Endodermal cell (in vitro differentiated cells): ENCODE results near the gene DLG2. TPM values are rescaled to one million over a fixed set of nuclear protein-coding genes. Genes with fewer than 3 reads are reported as not detected.

Source experiments
- DNase-seq: peaks from one replicate; pipeline ENCODE4 v3.0.0-alpha.2; 2017
- H3K27ac ChIP-seq: 2 replicates; pipeline ENCODE4 v1.5.1; 2013; ENCODE audit warnings: mild to moderate bottlenecking, low read depth, low read length, moderate library complexity
- H3K27me3 ChIP-seq: 2 replicates; pipeline ENCODE4 v1.6.1; 2013; ENCODE audit warnings: mild to moderate bottlenecking, low read length, moderate library complexity; ENCODE audit not compliant: insufficient read depth, control insufficient read depth, poor library complexity, severe bottlenecking
- H3K36me3 ChIP-seq: 2 replicates; pipeline ENCODE4 v1.7.0; 2013; ENCODE audit warnings: mild to moderate bottlenecking, low read length, moderate library complexity; ENCODE audit not compliant: control insufficient read depth, insufficient read depth
- H3K4me1 ChIP-seq: one replicate; pipeline ENCODE4 v1.7.0; 2013; ENCODE audit warnings: low read length; ENCODE audit not compliant: control insufficient read depth, insufficient read depth
- H3K4me3 ChIP-seq: 2 replicates; pipeline ENCODE4 v1.5.1; 2013; ENCODE audit warnings: mild to moderate bottlenecking, low read length, moderate library complexity
- H3K9ac ChIP-seq: 2 replicates; pipeline ENCODE4 v1.6.1; 2013; ENCODE audit warnings: mild to moderate bottlenecking, low read length, moderate library complexity; ENCODE audit not compliant: poor library complexity, severe bottlenecking; ENCODE audit errors: extremely low read depth
- H3K9me3 ChIP-seq: 2 replicates; pipeline ENCODE4 v1.6.1; 2013; ENCODE audit warnings: mild to moderate bottlenecking, low read length, moderate library complexity; ENCODE audit not compliant: control insufficient read depth
- H3K27ac Mint-ChIP-seq: 2 replicates; pipeline ENCODE4 v1.8.0; 2020; ENCODE audit warnings: mixed read lengths
- H3K27me3 Mint-ChIP-seq: 2 replicates; pipeline ENCODE4 v1.8.0; 2021; ENCODE audit warnings: mild to moderate bottlenecking, mixed read lengths; ENCODE audit not compliant: insufficient read depth
- H3K36me3 Mint-ChIP-seq: 2 replicates; pipeline ENCODE4 v1.8.0; 2020; ENCODE audit warnings: low read depth, mixed read lengths
- H3K4me1 Mint-ChIP-seq: 2 replicates; pipeline ENCODE4 v1.8.0; 2020; ENCODE audit warnings: mixed read lengths
- H3K4me3 Mint-ChIP-seq: 2 replicates; pipeline ENCODE4 v1.8.0; 2020; ENCODE audit warnings: mild to moderate bottlenecking, moderate library complexity, mixed read lengths
- H3K9me3 Mint-ChIP-seq: 2 replicates; pipeline ENCODE4 v1.8.0; 2020; ENCODE audit warnings: mild to moderate bottlenecking, mixed read lengths
- WGBS, 2 experiments: methylation state at CpG; one replicate each; pipeline versions ENCODE4 v1.1.5 to v1.1.7; 2013; ENCODE audit warnings: missing lambda C conversion rate in 2 of 2, mixed read lengths in 1 of 2; ENCODE audit not compliant: insufficient coverage in 1 of 2, insufficient read length in 1 of 2; 5-methylcytosine and 5-hydroxymethylcytosine counted together
- total RNA-seq, 2 donors: library from RNA; stranded (reverse); fragmentation: NEBNext Ultra II Directional in 1 of 2; extraction: Animal tissue kit (Norgen Biotek cat#: 25700) in 1 of 2; gene quantifications; 2 replicates in 1 of 2; 3 replicates in 1 of 2; pipeline ENCODE4 v1.2.1, GENCODE V29; 2021
- TF ChIP-seq, protein P1 (sequence below): fragments of 200-600 bp; sonication (generic); conservative IDR thresholded peaks from 2 replicates; pipeline ENCODE4 v1.5.0; 2021; ENCODE audit warnings: antibody characterized with exemption, mild to moderate bottlenecking

Gene DLG2
- total RNA-seq, 2 donors from 2014 or later: 9.6 to 10.6 TPM

DNA sequence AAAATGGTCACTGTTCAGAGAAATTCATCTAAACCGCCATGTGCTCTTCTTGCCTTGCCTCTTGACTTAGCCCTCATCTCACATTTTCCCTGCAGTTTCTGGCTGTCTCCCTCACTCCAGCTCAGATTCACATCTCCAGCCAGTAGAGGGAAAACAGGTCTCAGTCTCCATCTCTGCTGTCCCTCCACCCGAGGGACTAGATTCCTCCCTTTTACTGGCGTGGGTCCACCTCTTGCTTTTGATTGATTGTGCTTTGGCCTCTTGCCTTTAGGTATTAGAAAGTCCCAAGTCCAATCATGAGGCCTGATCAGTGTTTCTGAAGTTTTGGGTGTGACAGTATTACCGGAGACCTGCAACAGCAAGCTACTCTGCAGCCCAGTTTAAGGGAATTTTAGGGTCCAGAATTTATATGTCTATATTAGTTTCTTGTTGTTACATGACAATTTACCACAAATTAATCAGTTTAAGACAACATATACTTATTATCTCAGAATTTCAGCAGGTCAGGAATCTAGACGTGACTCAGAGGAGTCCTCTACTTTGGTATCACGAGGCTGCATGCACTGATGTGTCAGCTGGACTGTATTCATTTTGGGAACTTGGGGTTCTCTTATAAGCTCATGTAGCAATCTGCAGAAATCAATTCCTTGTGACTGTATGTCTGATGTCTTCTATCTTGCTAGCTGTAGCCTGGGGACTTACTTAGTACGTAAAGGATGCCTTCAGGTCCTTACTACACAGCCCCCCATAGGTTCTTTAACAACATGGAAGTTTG lies 1535.7 kb downstream of the DLG2 start:
- H3K27ac Mint-ChIP-seq: no peak overlapping the region
- TF ChIP-seq, protein P1, sequence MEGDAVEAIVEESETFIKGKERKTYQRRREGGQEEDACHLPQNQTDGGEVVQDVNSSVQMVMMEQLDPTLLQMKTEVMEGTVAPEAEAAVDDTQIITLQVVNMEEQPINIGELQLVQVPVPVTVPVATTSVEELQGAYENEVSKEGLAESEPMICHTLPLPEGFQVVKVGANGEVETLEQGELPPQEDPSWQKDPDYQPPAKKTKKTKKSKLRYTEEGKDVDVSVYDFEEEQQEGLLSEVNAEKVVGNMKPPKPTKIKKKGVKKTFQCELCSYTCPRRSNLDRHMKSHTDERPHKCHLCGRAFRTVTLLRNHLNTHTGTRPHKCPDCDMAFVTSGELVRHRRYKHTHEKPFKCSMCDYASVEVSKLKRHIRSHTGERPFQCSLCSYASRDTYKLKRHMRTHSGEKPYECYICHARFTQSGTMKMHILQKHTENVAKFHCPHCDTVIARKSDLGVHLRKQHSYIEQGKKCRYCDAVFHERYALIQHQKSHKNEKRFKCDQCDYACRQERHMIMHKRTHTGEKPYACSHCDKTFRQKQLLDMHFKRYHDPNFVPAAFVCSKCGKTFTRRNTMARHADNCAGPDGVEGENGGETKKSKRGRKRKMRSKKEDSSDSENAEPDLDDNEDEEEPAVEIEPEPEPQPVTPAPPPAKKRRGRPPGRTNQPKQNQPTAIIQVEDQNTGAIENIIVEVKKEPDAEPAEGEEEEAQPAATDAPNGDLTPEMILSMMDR: peak; percentile 40
- WGBS, 2 experiments: 89 to 94% methylated on average over 4 to 7 of the region's 7 CpGs

GRCh38 chr11:84089072-84090057 lies 1537.8 kb downstream of the DLG2 start:
- H3K27ac ChIP-seq: no peak overlapping the region
- H3K4me3 ChIP-seq: no peak overlapping the region
- no peaks in the 10 kb centered on the region for H3K36me3 ChIP-seq
- H3K27me3 ChIP-seq: no peaks in the 10 kb centered on the region
- 79 to 89% methylated on average over 2 to 4 of the region's 5 CpGs for WGBS, 2 experiments
- Mint-ChIP-seq H3K4me3 (no peak overlapping the region), H3K9me3 (no peaks in the 10 kb centered on the region), H3K27me3 (no peaks in the 10 kb centered on the region), H3K27ac (no peak overlapping the region), H3K4me1 (peaks cover 2% of the 10 kb centered on the region), H3K36me3 (no peaks in the 10 kb centered on the region)
- no peak for DNase-seq
- H3K4me1 ChIP-seq: peaks cover 2% of the 10 kb centered on the region
- TF ChIP-seq, protein P1: no peak
- no peaks in the 10 kb centered on the region for H3K9me3 ChIP-seq
- H3K9ac ChIP-seq: no peak overlapping the region

More for the DNA sequence above, 1535.7 kb downstream of the DLG2 start:
- H3K27me3 ChIP-seq: no peaks in the 10 kb centered on the region
- peaks cover 2% of the 10 kb centered on the region for H3K4me1 ChIP-seq
- H3K4me3 Mint-ChIP-seq: no peak overlapping the region
- H3K9ac ChIP-seq: no peak overlapping the region
- DNase-seq: peak; percentile 52
- H3K27ac ChIP-seq: no peak overlapping the region
- no peak overlapping the region for H3K4me3 ChIP-seq
- no peaks in the 10 kb centered on the region for H3K36me3 ChIP-seq
- no peaks in the 10 kb centered on the region for H3K9me3 ChIP-seq
- H3K4me1 Mint-ChIP-seq: peaks cover 2% of the 10 kb centered on the region
- no peaks in the 10 kb centered on the region for H3K36me3 Mint-ChIP-seq
- no peaks in the 10 kb centered on the region for H3K9me3 Mint-ChIP-seq
- H3K27me3 Mint-ChIP-seq: no peaks in the 10 kb centered on the region

- Histone ChIP-seq H3K9ac (no peak overlapping the region), H3K4me1 (no peaks in the 10 kb centered on the region), H3K9me3 (no peaks in the 10 kb centered on the region), H3K4me3 (no peak overlapping the region), H3K27ac (no peak overlapping the region), H3K36me3 (no peaks in the 10 kb centered on the region), H3K27me3 (no peaks in the 10 kb centered on the region)
- no peak for DNase-seq
- Mint-ChIP-seq H3K27ac (no peak overlapping the region), H3K4me1 (no peaks in the 10 kb centered on the region), H3K9me3 (no peaks in the 10 kb centered on the region), H3K4me3 (no peak overlapping the region), H3K27me3 (no peaks in the 10 kb centered on the region), H3K36me3 (no peaks in the 10 kb centered on the region)
- TF ChIP-seq, protein P1: no peak
- WGBS, 2 experiments: 88 to 94% methylated on average over 2 of the region's 2 CpGs
Measured at GRCh38 chr11:84071851-84072250, 1555.3 kb downstream of the DLG2 start.
